Parathyroid adenoma (tissue), 2 donors: ENCODE results near the gene ATP2C2.
"Not testable (repeated sequence)": the region's sequence is repeated elsewhere in the genome, so short reads cannot be mapped to it uniquely, and the experiment has no call there.

Experiments
- H2AFZ ChIP-seq: fragments of 300-600 bp; sonication (generic); one replicate; pipeline ENCODE4 v1.7.0; 2017; ENCODE audit warnings: antibody characterized with exemption, mild to moderate bottlenecking
- H3K27ac ChIP-seq: fragments of 300-600 bp; sonication (generic); one replicate; pipeline ENCODE4 v1.7.0; 2017
- H3K27me3 ChIP-seq: fragments of 300-600 bp; sonication (generic); one replicate; pipeline ENCODE4 v1.7.0; 2017; ENCODE audit warnings: low read length; ENCODE audit not compliant: control insufficient read depth, insufficient read depth
- H3K36me3 ChIP-seq: fragments of 300-600 bp; sonication (generic); one replicate; pipeline ENCODE4 v1.7.0; 2017; ENCODE audit warnings: low read length; ENCODE audit not compliant: control insufficient read depth, insufficient read depth
- H3K4me1 ChIP-seq: fragments of 300-600 bp; sonication (generic); one replicate; pipeline ENCODE4 v1.7.0; 2017; ENCODE audit warnings: control low read depth
- H3K4me2 ChIP-seq: fragments of 300-600 bp; sonication (generic); one replicate; pipeline ENCODE4 v1.7.0; 2017; ENCODE audit warnings: low read length
- H3K4me3 ChIP-seq: fragments of 300-600 bp; sonication (generic); one replicate; pipeline ENCODE4 v1.7.0; 2017; ENCODE audit warnings: low read depth, low read length
- H3K79me2 ChIP-seq: fragments of 300-600 bp; sonication (generic); one replicate; pipeline ENCODE4 v1.7.0; 2017; ENCODE audit warnings: control low read depth
- H3K9ac ChIP-seq: fragments of 300-600 bp; sonication (generic); one replicate; pipeline ENCODE4 v1.7.0; 2017; ENCODE audit warnings: mild to moderate bottlenecking
- H3K9me3 ChIP-seq: fragments of 300-600 bp; sonication (generic); one replicate; pipeline ENCODE4 v1.7.0; 2017; ENCODE audit warnings: low read length; ENCODE audit not compliant: control insufficient read depth
- TF ChIP-seq, protein P1 (sequence below): fragments of 300-600 bp; sonication (generic); IDR thresholded peaks from one replicate; pipeline ENCODE4 v1.7.0; 2017; ENCODE audit warnings: antibody characterized with exemption, mild to moderate bottlenecking
- donor health status: primary hyperparathyroidism.

The ATP2C2 gene

GRCh38 chr16:84339766-84340165 is 28.6 kb upstream of the ATP2C2 start:
- H3K4me2 ChIP-seq: no peak overlapping the region
- H3K36me3 ChIP-seq: no peaks in the 10 kb centered on the region
- H3K4me3 ChIP-seq: no peak overlapping the region
- H3K79me2 ChIP-seq: no peaks in the 10 kb centered on the region
- TF ChIP-seq, protein P1, sequence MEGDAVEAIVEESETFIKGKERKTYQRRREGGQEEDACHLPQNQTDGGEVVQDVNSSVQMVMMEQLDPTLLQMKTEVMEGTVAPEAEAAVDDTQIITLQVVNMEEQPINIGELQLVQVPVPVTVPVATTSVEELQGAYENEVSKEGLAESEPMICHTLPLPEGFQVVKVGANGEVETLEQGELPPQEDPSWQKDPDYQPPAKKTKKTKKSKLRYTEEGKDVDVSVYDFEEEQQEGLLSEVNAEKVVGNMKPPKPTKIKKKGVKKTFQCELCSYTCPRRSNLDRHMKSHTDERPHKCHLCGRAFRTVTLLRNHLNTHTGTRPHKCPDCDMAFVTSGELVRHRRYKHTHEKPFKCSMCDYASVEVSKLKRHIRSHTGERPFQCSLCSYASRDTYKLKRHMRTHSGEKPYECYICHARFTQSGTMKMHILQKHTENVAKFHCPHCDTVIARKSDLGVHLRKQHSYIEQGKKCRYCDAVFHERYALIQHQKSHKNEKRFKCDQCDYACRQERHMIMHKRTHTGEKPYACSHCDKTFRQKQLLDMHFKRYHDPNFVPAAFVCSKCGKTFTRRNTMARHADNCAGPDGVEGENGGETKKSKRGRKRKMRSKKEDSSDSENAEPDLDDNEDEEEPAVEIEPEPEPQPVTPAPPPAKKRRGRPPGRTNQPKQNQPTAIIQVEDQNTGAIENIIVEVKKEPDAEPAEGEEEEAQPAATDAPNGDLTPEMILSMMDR: no peak
- no peak overlapping the region for H3K27ac ChIP-seq
- no peak overlapping the region for H3K9ac ChIP-seq
- H2AFZ ChIP-seq: no peak overlapping the region
- no peaks in the 10 kb centered on the region for H3K27me3 ChIP-seq
- H3K4me1 ChIP-seq: no peaks in the 10 kb centered on the region
- H3K9me3 ChIP-seq: no peaks in the 10 kb centered on the region

DNA sequence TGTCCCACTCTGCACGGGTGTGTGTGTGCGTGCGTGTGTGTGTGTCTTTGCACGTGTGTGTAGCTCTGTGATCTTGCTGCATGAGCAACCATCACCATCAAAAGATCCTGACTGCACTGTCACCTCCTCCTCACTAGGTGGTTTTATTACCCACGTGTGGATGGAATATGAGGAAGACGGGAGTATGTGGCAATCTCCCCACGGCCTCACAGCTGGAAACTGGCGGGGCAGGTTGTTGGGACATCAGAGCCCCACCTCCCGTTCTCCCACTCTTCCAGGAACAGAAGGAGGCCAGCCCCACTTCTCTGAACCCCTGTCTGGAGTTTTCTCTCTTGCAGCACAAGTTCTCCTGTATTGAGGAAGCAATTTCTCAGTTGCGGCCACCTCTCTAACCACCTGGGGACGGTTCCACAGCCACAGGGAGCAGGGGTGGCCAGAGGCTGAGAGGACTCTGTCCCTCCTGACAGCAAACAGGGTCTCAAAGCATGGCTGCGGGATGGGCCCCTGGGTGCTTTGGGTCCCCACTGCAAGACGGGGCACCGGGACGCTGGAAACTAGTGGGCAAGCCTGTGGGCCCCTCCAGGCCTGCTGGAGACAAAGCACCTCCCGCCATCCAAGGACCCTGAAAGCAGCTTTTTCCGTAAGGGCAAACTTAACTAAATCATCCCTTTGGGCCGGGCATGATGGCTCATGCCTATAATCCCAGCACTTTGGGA is 27.9 kb upstream of the ATP2C2 start:
- H3K4me1 ChIP-seq: no peaks in the 10 kb centered on the region
- H3K36me3 ChIP-seq: no peaks in the 10 kb centered on the region
- no peaks in the 10 kb centered on the region for H3K9me3 ChIP-seq
- H3K79me2 ChIP-seq: no peaks in the 10 kb centered on the region
- H3K27me3 ChIP-seq: no peaks in the 10 kb centered on the region
- no peak overlapping the region for H3K4me2 ChIP-seq
- no peak overlapping the region for H3K27ac ChIP-seq
- H2AFZ ChIP-seq: no peak overlapping the region
- H3K9ac ChIP-seq: no peak overlapping the region
- TF ChIP-seq, protein P1: no peak
- H3K4me3 ChIP-seq: no peak overlapping the region

DNA sequence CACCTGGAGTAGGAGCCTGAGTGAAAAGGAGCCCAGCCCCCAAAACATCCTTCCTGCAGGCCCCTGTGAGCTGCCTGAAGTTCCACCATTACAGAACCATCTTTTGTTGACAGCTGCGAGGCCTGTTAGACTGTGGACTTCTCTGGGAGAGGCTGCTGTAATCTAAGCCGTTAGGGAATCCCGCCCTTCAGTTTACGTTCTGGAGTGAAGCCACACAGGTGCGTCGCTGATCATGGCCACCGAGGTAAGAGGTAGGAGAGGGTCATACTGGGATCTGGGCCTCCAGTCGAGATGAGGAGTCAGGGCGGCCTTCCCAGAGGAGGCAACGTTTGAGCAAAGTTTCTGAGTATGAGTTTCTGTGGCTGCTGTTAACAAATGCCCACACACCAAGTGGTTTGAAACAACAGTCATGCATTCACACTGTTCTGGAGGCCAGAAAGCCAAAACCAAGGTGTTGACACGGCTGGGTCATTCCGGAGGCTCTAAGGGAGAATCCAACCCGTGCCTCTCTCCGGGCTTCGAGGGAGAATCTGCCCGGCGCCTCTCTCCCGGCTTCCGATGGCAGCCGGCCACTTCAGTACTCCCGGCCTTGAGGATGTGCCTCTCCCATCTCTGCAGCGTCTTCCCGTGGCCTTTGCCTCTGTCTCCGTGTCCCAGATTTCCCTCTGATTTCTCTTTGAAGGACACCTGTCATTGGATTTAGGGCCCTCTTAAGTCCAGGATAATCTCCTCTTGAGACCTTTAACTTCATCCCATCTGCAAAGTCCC is 26.6 kb upstream of the ATP2C2 start:
- no peaks in the 10 kb centered on the region for H3K79me2 ChIP-seq
- H3K9ac ChIP-seq: no peak overlapping the region

GRCh38 chr16:84343800-84344199 is 24.5 kb upstream of the ATP2C2 start:
- not testable (repeated sequence) for H3K27ac ChIP-seq, H3K4me2 ChIP-seq, H3K36me3 ChIP-seq, H3K9me3 ChIP-seq, H3K4me3 ChIP-seq, H3K79me2 ChIP-seq, H3K9ac ChIP-seq, H3K4me1 ChIP-seq, H3K27me3 ChIP-seq, H2AFZ ChIP-seq

More for the DNA sequence above, 26.6 kb upstream of the ATP2C2 start:
- no peak overlapping the region for H3K4me2 ChIP-seq
- H2AFZ ChIP-seq: no peak overlapping the region
- H3K9me3 ChIP-seq: no peaks in the 10 kb centered on the region
- no peak overlapping the region for H3K27ac ChIP-seq
- H3K27me3 ChIP-seq: no peaks in the 10 kb centered on the region
- H3K4me1 ChIP-seq: no peaks in the 10 kb centered on the region
- TF ChIP-seq, protein P1: no peak
- no peak overlapping the region for H3K4me3 ChIP-seq
- H3K36me3 ChIP-seq: no peaks in the 10 kb centered on the region

DNA sequence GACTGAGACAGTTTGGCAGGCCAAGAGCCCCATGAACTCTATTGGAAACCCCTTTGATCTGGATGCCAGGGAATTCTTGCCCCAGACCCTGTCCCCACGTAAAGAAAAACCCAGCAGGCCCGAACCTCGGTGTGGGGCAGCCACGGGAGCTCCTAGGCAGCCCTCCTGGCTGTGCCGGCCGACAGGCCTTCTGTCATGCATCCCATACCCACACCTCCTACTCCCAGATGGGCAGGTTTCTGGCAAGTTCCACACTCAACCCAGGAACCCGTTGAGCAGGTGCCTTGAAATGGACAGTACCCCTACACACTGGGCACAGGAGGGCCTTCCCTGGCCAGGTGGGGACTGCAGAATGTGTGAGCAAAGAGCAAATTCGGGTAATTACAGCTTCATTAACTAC is 23.6 kb upstream of the ATP2C2 start:
- no peak overlapping the region for H3K27ac ChIP-seq
- TF ChIP-seq, protein P1: no peak

More for the DNA sequence above, 23.6 kb upstream of the ATP2C2 start:
- no peak overlapping the region for H3K9ac ChIP-seq
- no peaks in the 10 kb centered on the region for H3K9me3 ChIP-seq
- H3K36me3 ChIP-seq: no peaks in the 10 kb centered on the region
- H3K79me2 ChIP-seq: no peaks in the 10 kb centered on the region
- H3K27me3 ChIP-seq: no peaks in the 10 kb centered on the region
- H3K4me2 ChIP-seq: no peak overlapping the region
- H3K4me1 ChIP-seq: no peaks in the 10 kb centered on the region
- H3K4me3 ChIP-seq: no peak overlapping the region
- no peak overlapping the region for H2AFZ ChIP-seq
